Neural progenitor cell (in vitro differentiated cells): Measurements from ENCODE around the gene SMIM28. TPM values are rescaled to one million over a fixed set of nuclear protein-coding genes. Genes with fewer than 3 reads are reported as not detected.
"Not testable (repeated sequence)": the region's sequence is repeated elsewhere in the genome, so short reads cannot be mapped to it uniquely, and the experiment has no call there.

Experiments used
- DNase-seq: peaks from one replicate; pipeline ENCODE4 v3.0.0-alpha.2; 2016; ENCODE audit warnings: low spot score
- H2AFZ ChIP-seq: fragments of 200-600 bp; sonication (generic); replicated peaks from 2 replicates; pipeline ENCODE4 v1.6.1; 2016; ENCODE audit warnings: antibody characterized with exemption
- H3F3A ChIP-seq: fragments of 200-600 bp; sonication (generic); 2 replicates; pipeline ENCODE4 v1.6.1; 2016; ENCODE audit warnings: antibody characterized with exemption, low read depth
- H3K27ac ChIP-seq: fragments of 200-600 bp; sonication (generic); 2 replicates; pipeline ENCODE4 v1.5.1; 2016; ENCODE audit warnings: mild to moderate bottlenecking
- H3K27me3 ChIP-seq: fragments of 200-600 bp; sonication (generic); 2 replicates; pipeline ENCODE4 v1.6.1; 2016; ENCODE audit warnings: mild to moderate bottlenecking, moderate library complexity
- H3K36me3 ChIP-seq: fragments of 200-600 bp; sonication (generic); 2 replicates; pipeline ENCODE4 v1.5.1; 2016
- H3K4me1 ChIP-seq: fragments of 200-600 bp; sonication (generic); 2 replicates; pipeline ENCODE4 v1.6.1; 2016; ENCODE audit warnings: mixed run types
- H3K4me2 ChIP-seq: fragments of 200-600 bp; sonication (generic); 2 replicates; pipeline ENCODE4 v1.6.1; 2016
- H3K4me3 ChIP-seq: fragments of 200-600 bp; sonication (generic); 2 replicates; pipeline ENCODE4 v1.5.1; 2016
- H3K79me2 ChIP-seq: fragments of 200-600 bp; sonication (generic); 2 replicates; pipeline ENCODE4 v1.6.1; 2016; ENCODE audit warnings: low read depth
- H3K9ac ChIP-seq: fragments of 200-600 bp; sonication (generic); 2 replicates; pipeline ENCODE4 v1.6.1; 2016
- H3K9me3 ChIP-seq: fragments of 200-600 bp; sonication (generic); 2 replicates; pipeline ENCODE4 v1.5.1; 2016; ENCODE audit warnings: low read depth
- H4K20me1 ChIP-seq: fragments of 200-600 bp; sonication (generic); 2 replicates; pipeline ENCODE4 v1.6.1; 2016; ENCODE audit warnings: low read depth
- H3K27ac Mint-ChIP-seq: 3 replicates; pipeline ENCODE4 v1.8.0; 2021; ENCODE audit warnings: mixed read lengths
- H3K27me3 Mint-ChIP-seq: 2 replicates; pipeline ENCODE4 v1.8.0; 2022; ENCODE audit warnings: low read depth, mild to moderate bottlenecking, inconsistent platforms, moderate library complexity, mixed read lengths; ENCODE audit not compliant: insufficient read depth
- H3K36me3 Mint-ChIP-seq: 3 replicates; pipeline ENCODE4 v1.8.0; 2021; ENCODE audit warnings: mixed read lengths
- H3K4me1 Mint-ChIP-seq: 3 replicates; pipeline ENCODE4 v1.8.0; 2021; ENCODE audit warnings: mixed read lengths
- H3K4me3 Mint-ChIP-seq: 3 replicates; pipeline ENCODE4 v1.8.0; 2021; ENCODE audit warnings: mild to moderate bottlenecking, moderate library complexity, mixed read lengths
- H3K9me3 Mint-ChIP-seq: 3 replicates; pipeline ENCODE4 v1.8.0; 2020; ENCODE audit warnings: mixed read lengths
- CTCF ChIP-seq: fragments of 200-600 bp; sonication (generic); IDR thresholded peaks from 2 replicates; pipeline ENCODE4 v1.5.1; 2017; ENCODE audit warnings: antibody characterized with exemption, mild to moderate bottlenecking
- EZH2 ChIP-seq: fragments of 200-600 bp; sonication (generic); IDR thresholded peaks from 2 replicates; pipeline ENCODE4 v1.6.1; 2017; ENCODE audit warnings: antibody characterized with exemption, mild to moderate bottlenecking, moderate library complexity
- EZH2phosphoT487 ChIP-seq: fragments of 200-600 bp; sonication (generic); IDR thresholded peaks from 2 replicates; pipeline ENCODE4 v1.6.1; 2017; ENCODE audit warnings: antibody characterized with exemption
- total RNA-seq: library from RNA; depleted of rRNA; stranded (reverse); fragments of >200 nt; gene quantifications from 2 replicates; pipeline ENCODE4 v1.2.3, GENCODE V29; 2015; ENCODE audit warnings: low replicate concordance

SMIM28 gene
- total RNA-seq, 1 donor from 2014 or later: not detected

GRCh38 chr6:138357928-138358327 is 19.8 kb upstream of the SMIM28 start:
- Histone ChIP-seq H3K4me2 (no peak overlapping the region), H3K36me3 (no peaks in the 10 kb centered on the region), H4K20me1 (no peaks in the 10 kb centered on the region), H3F3A (no peaks in the 10 kb centered on the region), H3K27me3 (no peaks in the 10 kb centered on the region), H2AFZ (no peak overlapping the region), H3K4me3 (no peak overlapping the region), H3K79me2 (no peaks in the 10 kb centered on the region), H3K27ac (no peak overlapping the region), H3K4me1 (no peaks in the 10 kb centered on the region), H3K9me3 (no peaks in the 10 kb centered on the region), H3K9ac (no peak overlapping the region)
- DNase-seq: no peak
- Mint-ChIP-seq H3K27ac (no peak overlapping the region), H3K4me3 (no peak overlapping the region), H3K9me3 (no peaks in the 10 kb centered on the region), H3K4me1 (no peaks in the 10 kb centered on the region), H3K36me3 (no peaks in the 10 kb centered on the region), H3K27me3 (no peaks in the 10 kb centered on the region)
- TF ChIP-seq EZH2 (no peak), EZH2phosphoT487 (no peak), CTCF (no peak)

- not testable (repeated sequence) for H3F3A ChIP-seq, H3K4me1 ChIP-seq, H3K36me3 Mint-ChIP-seq, H3K27me3 ChIP-seq, H3K27ac Mint-ChIP-seq, H4K20me1 ChIP-seq, DNase-seq, H3K27ac ChIP-seq, H2AFZ ChIP-seq, H3K9ac ChIP-seq, H3K4me1 Mint-ChIP-seq, H3K36me3 ChIP-seq, H3K79me2 ChIP-seq, H3K4me3 Mint-ChIP-seq, H3K27me3 Mint-ChIP-seq, H3K9me3 Mint-ChIP-seq, H3K9me3 ChIP-seq, H3K4me2 ChIP-seq, H3K4me3 ChIP-seq
Observed at GRCh38 chr6:138368684-138369083, 9.0 kb upstream of the SMIM28 start.

GRCh38 chr6:138370631-138371451 is 6.9 kb upstream of the SMIM28 start:
- H3K4me1 ChIP-seq: no peaks in the 10 kb centered on the region
- no peak overlapping the region for H3K4me2 ChIP-seq
- TF ChIP-seq EZH2phosphoT487 (no peak), EZH2 (no peak), CTCF (no peak)
- H3K9me3 ChIP-seq: no peaks in the 10 kb centered on the region
- no peak overlapping the region for H2AFZ ChIP-seq
- no peaks in the 10 kb centered on the region for H3K79me2 ChIP-seq
- Mint-ChIP-seq H3K36me3 (no peaks in the 10 kb centered on the region), H3K4me3 (no peak overlapping the region), H3K27ac (no peak overlapping the region), H3K27me3 (peaks cover 4% of the 10 kb centered on the region), H3K4me1 (peaks cover 6% of the 10 kb centered on the region), H3K9me3 (peaks cover 7% of the 10 kb centered on the region)
- H3F3A ChIP-seq: no peaks in the 10 kb centered on the region
- H3K36me3 ChIP-seq: no peaks in the 10 kb centered on the region
- H4K20me1 ChIP-seq: no peaks in the 10 kb centered on the region
- H3K27ac ChIP-seq: no peak overlapping the region
- no peaks in the 10 kb centered on the region for H3K27me3 ChIP-seq
- DNase-seq: no peak
- H3K9ac ChIP-seq: no peak overlapping the region
- no peak overlapping the region for H3K4me3 ChIP-seq

GRCh38 chr6:138371452-138371711 is 6.3 kb upstream of the SMIM28 start:
- TF ChIP-seq CTCF (no peak), EZH2phosphoT487 (no peak), EZH2 (no peak)
- H3K27me3 Mint-ChIP-seq: peaks cover 4% of the 10 kb centered on the region
- H3K9me3 Mint-ChIP-seq: peaks cover 7% of the 10 kb centered on the region
- H3K9ac ChIP-seq: no peak overlapping the region
- no peak overlapping the region for H3K27ac ChIP-seq
- H4K20me1 ChIP-seq: no peaks in the 10 kb centered on the region
- no peaks in the 10 kb centered on the region for H3K36me3 ChIP-seq
- no peak overlapping the region for H2AFZ ChIP-seq
- H3K4me1 Mint-ChIP-seq: peaks cover 6% of the 10 kb centered on the region
- no peaks in the 10 kb centered on the region for H3K27me3 ChIP-seq
- no peaks in the 10 kb centered on the region for H3F3A ChIP-seq
- no peak overlapping the region for H3K4me2 ChIP-seq
- no peak for DNase-seq
- no peaks in the 10 kb centered on the region for H3K9me3 ChIP-seq
- H3K27ac Mint-ChIP-seq: no peak overlapping the region
- no peaks in the 10 kb centered on the region for H3K4me1 ChIP-seq
- H3K4me3 Mint-ChIP-seq: no peak overlapping the region
- no peaks in the 10 kb centered on the region for H3K36me3 Mint-ChIP-seq
- no peak overlapping the region for H3K4me3 ChIP-seq
- no peaks in the 10 kb centered on the region for H3K79me2 ChIP-seq
